BLaER1 treated with 17β-estradiol and CSF1 and Interleukin-3, amounts not matched to agents 10 nM and 100 nM (cell line): Measurements from ENCODE around the gene ZC3H7B.

ENCODE experiments used
- H3K27ac ChIP-seq, 11 experiments: shearing (Covaris generic); formaldehyde crosslinking; 2 replicates each; pipeline ENCODE4 v1.8.1; 2022
- H3K27me3 ChIP-seq, 11 experiments: shearing (Covaris generic); formaldehyde crosslinking; 2 replicates each; pipeline ENCODE4 v1.8.1; 2022
- H3K36me3 ChIP-seq, 11 experiments: shearing (Covaris generic); formaldehyde crosslinking; 2 replicates each; pipeline ENCODE4 v1.8.1; 2022
- H3K4me1 ChIP-seq, 10 experiments: shearing (Covaris generic); formaldehyde crosslinking; 2 replicates each; pipeline ENCODE4 v1.8.1; 2022
- H3K4me2 ChIP-seq, 11 experiments: shearing (Covaris generic); formaldehyde crosslinking; 2 replicates each; pipeline ENCODE4 v1.8.1; 2022
- H3K4me3 ChIP-seq, 10 experiments: shearing (Covaris generic); formaldehyde crosslinking; 2 replicates each; pipeline ENCODE4 v1.8.1; 2022
- H3K9ac ChIP-seq, 11 experiments: shearing (Covaris generic); formaldehyde crosslinking; 2 replicates each; pipeline ENCODE4 v1.8.1; 2022
- H3K9me3 ChIP-seq, 11 experiments: shearing (Covaris generic); formaldehyde crosslinking; replicated peaks in 1 of 11; 2 replicates each; pipeline ENCODE4 v1.8.1; 2022
- H4K20me1 ChIP-seq, 11 experiments: shearing (Covaris generic); formaldehyde crosslinking; 2 replicates each; pipeline ENCODE4 v1.8.1; 2022
- Cebpa-rat ChIP-seq, 11 experiments: shearing (Covaris generic); IDR thresholded peaks; 2 replicates each; pipeline ENCODE4 v1.8.1; 2022

Gene ZC3H7B

DNA sequence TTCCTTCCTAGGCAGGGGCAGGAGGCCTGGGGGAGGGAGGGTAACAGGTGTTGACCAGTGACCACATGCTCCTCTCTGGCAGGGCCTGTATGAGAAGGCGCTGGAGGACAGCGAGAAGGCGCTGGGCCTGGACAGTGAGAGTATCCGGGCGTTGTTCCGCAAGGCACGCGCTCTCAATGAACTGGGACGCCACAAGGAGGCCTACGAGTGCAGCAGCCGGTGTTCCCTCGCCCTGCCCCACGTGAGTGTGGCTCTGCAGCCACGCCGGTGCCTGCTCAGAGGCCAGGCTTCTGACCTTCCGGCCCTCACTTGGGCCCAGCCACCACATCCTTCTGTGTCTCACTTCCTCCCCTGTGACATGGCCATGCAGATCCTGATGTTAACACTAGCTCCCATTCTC lies 25.8 kb downstream of the ZC3H7B start:
- no peak overlapping the region for H3K9ac ChIP-seq
- peaks cover 0 to 65% (median 51%) of the 10 kb centered on the region in 11 experiments; a peak in 20 of 22 replicates for H4K20me1 ChIP-seq
- no peak overlapping the region for H3K4me2 ChIP-seq
- no peak overlapping the region for H3K4me3 ChIP-seq
- H3K27me3 ChIP-seq, result no peaks in the 10 kb centered on the region
- no peak overlapping the region for H3K27ac ChIP-seq
- no peaks in the 10 kb centered on the region for H3K4me1 ChIP-seq
- no peaks in the 10 kb centered on the region for H3K9me3 ChIP-seq
- H3K36me3 ChIP-seq, result peaks cover 87 to 100% (median 98%) of the 10 kb centered on the region in 11 experiments
- TF ChIP-seq Cebpa-rat (IDR thresholded peaks at IDR 0.05), result no peak

DNA sequence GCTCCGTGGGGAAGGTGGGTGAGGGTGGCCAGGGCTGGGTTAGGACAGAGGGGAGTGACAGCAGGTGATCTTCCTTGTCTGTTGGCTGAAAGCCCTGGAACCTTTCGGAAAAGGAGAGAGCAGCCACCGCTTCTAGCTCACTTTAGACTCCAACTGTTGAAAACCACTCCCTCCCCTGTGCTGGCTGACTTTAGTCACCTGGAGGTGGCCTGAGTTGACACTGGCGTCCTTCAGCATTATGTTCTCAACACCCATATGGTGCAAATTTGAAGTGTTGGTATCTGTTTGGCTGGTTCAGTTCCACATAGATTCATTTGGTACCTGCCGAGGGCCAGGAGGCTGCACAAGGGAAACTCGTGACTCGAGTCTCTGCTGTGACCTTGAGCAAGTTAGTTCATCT lies 28.8 kb downstream of the ZC3H7B start:
- Histone ChIP-seq H3K4me2 (no peak overlapping the region), H3K36me3 (peaks cover 91 to 100% (median 99%) of the 10 kb centered on the region in 11 experiments), H4K20me1 (peaks cover 0 to 62% (median 40%) of the 10 kb centered on the region in 11 experiments; a peak in 18 of 22 replicates), H3K27me3 (no peaks in the 10 kb centered on the region), H3K4me1 (no peaks in the 10 kb centered on the region), H3K27ac (no peak overlapping the region), H3K4me3 (no peak overlapping the region), H3K9ac (no peak overlapping the region), H3K9me3 (no peaks in the 10 kb centered on the region)
- TF ChIP-seq Cebpa-rat (IDR thresholded peaks at IDR 0.05), result no peak

DNA sequence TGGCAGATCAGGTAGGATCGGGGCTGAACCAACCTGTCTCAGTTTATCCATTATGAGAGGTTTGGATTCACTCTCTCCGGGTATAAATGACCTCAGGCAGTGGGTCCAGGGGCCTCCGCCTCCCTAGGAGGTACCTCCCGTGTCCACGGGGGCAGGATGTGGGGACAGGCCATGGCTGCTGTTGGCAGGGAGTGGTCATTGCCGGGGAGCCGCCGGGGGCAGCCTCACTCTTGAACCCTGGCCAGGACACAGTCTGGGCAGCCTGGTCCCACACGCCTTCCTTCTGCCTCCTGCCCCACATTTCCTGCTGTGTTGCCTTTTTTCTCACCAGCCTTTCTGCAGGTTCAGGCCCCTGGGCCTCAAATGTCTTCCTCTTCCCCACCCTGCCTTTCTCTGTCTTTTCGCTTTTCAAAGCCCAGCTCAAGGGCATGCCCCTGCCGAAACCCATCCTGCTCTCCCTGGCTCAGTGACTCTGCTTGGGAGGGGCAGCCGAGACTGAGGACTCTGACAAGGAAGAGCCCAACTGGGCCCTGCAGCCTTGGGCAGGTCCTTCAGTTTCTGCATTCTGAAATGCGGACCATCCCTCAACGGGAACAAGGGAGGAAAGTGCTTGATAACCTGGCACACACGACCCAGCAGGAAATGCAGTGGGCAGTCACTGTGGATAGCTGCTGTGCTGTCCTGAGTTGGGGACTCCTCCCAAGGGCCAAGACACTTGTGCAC lies 31.1 kb downstream of the ZC3H7B start:
- no peak overlapping the region for H3K9ac ChIP-seq
- H3K27ac ChIP-seq, result no peak overlapping the region
- peaks cover 0 to 47% (median 27%) of the 10 kb centered on the region in 11 experiments; a peak in 13 of 22 replicates for H4K20me1 ChIP-seq
- no peak overlapping the region for H3K4me2 ChIP-seq
- no peak for TF ChIP-seq Cebpa-rat (IDR thresholded peaks at IDR 0.05)
- H3K9me3 ChIP-seq, result no peaks in the 10 kb centered on the region
- H3K4me1 ChIP-seq, result 0 out of 20 replicates have a peak, but pooled peaks cover 0 to 3% (median 0%) of the 10 kb centered on the region in 10 experiments
- no peaks in the 10 kb centered on the region for H3K27me3 ChIP-seq
- H3K36me3 ChIP-seq, result peaks cover 76 to 99% (median 89%) of the 10 kb centered on the region in 11 experiments
- no peak overlapping the region for H3K4me3 ChIP-seq

DNA sequence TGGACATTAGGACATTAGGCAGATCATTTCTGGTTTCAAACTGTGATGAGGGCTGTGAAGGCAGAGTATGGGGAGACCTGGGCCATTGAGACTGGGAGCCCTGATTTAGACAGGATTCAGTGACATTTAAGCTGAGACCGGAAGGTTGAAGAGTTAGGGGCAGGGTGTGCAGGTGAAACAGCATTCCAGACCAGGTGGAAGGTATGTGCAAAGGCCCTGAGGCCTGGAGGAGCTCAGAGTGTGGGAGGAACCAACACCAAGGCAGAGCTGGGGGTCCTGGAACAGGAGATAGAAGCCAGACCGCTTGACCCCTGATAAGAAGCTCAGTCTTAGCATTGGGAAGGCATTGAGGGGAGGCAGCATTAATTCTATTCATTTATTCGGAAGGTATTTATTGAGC lies 32.5 kb downstream of the ZC3H7B start:
- H3K9me3 ChIP-seq, result no peaks in the 10 kb centered on the region
- 0 out of 20 replicates have a peak, but pooled peaks cover 0 to 4% (median 0%) of the 10 kb centered on the region in 10 experiments for H3K4me1 ChIP-seq
- no peak overlapping the region for H3K27ac ChIP-seq
- H3K36me3 ChIP-seq, result peaks cover 64 to 99% (median 88%) of the 10 kb centered on the region in 11 experiments
- no peak for TF ChIP-seq Cebpa-rat (IDR thresholded peaks at IDR 0.05)
- peaks cover 0 to 51% (median 15%) of the 10 kb centered on the region in 11 experiments; a peak in 12 of 22 replicates for H4K20me1 ChIP-seq
- H3K27me3 ChIP-seq, result no peaks in the 10 kb centered on the region
- H3K4me3 ChIP-seq, result no peak overlapping the region
- no peak overlapping the region for H3K4me2 ChIP-seq
- H3K9ac ChIP-seq, result no peak overlapping the region

DNA sequence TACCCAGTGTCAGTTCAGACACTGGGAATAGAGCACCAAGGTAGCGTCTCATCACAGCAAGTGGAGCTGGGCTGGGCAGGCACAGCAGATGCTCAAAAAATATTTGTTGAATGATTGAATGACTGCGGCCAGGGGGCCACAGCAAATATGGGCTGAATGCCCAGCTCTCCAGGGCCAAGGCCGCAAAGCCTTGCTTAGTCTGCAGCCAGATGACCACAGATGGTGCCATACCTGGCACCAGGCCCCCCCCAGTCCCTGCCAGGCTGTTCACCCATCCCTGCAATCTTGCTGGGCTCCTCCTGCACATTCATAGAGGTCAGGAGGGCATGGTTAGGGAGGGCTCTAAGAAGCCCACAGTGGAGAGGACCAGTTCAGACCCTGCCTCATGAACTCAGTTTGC lies 32.9 kb downstream of the ZC3H7B start:
- no peak for TF ChIP-seq Cebpa-rat (IDR thresholded peaks at IDR 0.05)
- no peaks in the 10 kb centered on the region for H3K27me3 ChIP-seq
- no peaks in the 10 kb centered on the region for H3K9me3 ChIP-seq
- no peak overlapping the region for H3K27ac ChIP-seq
- H4K20me1 ChIP-seq, result peaks cover 0 to 53% (median 15%) of the 10 kb centered on the region in 11 experiments; a peak in 12 of 22 replicates
- no peak overlapping the region for H3K4me3 ChIP-seq
- no peak overlapping the region for H3K9ac ChIP-seq
- peaks cover 64 to 99% (median 88%) of the 10 kb centered on the region in 11 experiments for H3K36me3 ChIP-seq
- 0 out of 20 replicates have a peak, but pooled peaks cover 0 to 4% (median 0%) of the 10 kb centered on the region in 10 experiments for H3K4me1 ChIP-seq
- no peak overlapping the region for H3K4me2 ChIP-seq

DNA sequence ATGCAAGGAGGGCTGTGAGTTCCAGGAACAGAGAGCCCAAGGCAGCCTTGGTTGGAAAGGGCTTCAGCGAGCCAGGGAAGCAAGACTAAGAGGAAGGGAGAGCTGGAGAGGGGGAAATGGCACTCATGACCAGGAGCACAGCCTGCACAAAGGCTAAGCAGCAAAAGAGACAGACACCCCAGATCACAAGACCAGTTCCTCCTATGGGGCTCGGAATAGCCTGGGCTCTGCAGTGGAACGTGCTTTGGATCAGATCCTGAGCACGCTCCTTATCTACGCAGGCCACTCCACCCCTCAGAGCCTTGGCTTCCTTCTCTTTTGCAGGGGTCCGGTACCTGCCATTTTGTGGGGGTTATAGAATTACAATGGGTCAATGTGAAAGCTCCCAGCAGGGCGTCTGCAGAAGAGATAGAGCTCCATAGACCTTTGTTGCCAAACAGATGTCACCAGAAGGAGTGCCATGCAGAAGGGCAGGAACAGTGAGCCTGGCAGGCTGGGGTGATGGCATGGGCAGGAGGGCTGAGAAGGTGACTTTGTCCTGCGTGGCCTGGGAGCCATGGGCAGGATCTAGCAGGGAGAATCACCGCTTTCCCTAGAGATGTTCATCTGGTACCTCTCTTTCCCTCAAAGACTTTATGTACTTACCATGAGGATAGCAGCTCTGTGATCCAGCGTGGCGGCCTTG lies 33.8 kb downstream of the ZC3H7B start:
- no peak overlapping the region for H3K27ac ChIP-seq
- no peak for TF ChIP-seq Cebpa-rat (IDR thresholded peaks at IDR 0.05)

DNA sequence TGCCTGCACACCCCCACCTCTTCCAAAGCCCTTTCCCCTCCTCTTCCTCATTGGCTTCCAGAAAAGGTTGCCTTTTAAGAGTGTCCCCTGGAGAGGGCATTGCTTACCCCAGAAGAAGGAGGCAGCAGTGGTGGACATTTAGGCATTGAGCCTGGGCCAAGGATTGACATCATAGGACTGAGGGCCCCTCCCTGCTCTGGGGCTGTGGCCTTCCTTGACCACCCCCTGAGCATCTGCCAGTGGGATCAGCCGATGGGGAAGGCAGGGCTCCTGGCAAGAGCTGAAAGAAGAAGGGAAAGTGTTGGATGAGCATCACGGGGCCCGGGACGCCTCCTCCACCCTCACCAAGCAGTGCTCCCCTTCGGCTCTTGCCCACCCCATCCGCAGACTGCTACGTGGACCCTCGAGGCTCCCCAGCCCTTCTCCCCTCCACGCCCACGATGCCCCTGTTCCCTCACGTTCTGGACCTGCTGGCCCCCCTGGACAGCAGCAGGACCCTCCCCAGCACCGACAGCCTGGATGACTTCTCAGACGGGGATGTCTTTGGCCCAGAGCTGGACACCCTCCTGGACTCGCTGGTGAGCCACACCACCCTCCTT lies 37.4 kb downstream of the ZC3H7B start:
- H3K4me1 ChIP-seq, result peaks cover 0 to 4% (median 0%) of the 10 kb centered on the region in 10 experiments; a peak in 1 of 20 replicates
- H3K4me3 ChIP-seq, result no peak overlapping the region
- H3K9me3 ChIP-seq, result no peaks in the 10 kb centered on the region
- no peak overlapping the region for H3K4me2 ChIP-seq
- no peak overlapping the region for H3K9ac ChIP-seq
- H3K27me3 ChIP-seq, result no peaks in the 10 kb centered on the region
- peaks cover 0 to 76% (median 13%) of the 10 kb centered on the region in 11 experiments; a peak in 11 of 22 replicates for H4K20me1 ChIP-seq
- no peak overlapping the region for H3K27ac ChIP-seq
- no peak for TF ChIP-seq Cebpa-rat (IDR thresholded peaks at IDR 0.05)
- peaks cover 59 to 99% (median 87%) of the 10 kb centered on the region in 11 experiments for H3K36me3 ChIP-seq

More for the DNA sequence above, 33.8 kb downstream of the ZC3H7B start:
- no peak overlapping the region for H3K4me3 ChIP-seq
- H3K4me1 ChIP-seq, result peaks cover 0 to 4% (median 0%) of the 10 kb centered on the region in 10 experiments; a peak in 1 of 20 replicates
- H3K4me2 ChIP-seq, result no peak overlapping the region
- H4K20me1 ChIP-seq, result peaks cover 0 to 61% (median 15%) of the 10 kb centered on the region in 11 experiments; a peak in 12 of 22 replicates
- H3K27me3 ChIP-seq, result no peaks in the 10 kb centered on the region
- H3K9me3 ChIP-seq, result no peaks in the 10 kb centered on the region
- peaks cover 64 to 99% (median 88%) of the 10 kb centered on the region in 11 experiments for H3K36me3 ChIP-seq
- no peak overlapping the region for H3K9ac ChIP-seq

DNA sequence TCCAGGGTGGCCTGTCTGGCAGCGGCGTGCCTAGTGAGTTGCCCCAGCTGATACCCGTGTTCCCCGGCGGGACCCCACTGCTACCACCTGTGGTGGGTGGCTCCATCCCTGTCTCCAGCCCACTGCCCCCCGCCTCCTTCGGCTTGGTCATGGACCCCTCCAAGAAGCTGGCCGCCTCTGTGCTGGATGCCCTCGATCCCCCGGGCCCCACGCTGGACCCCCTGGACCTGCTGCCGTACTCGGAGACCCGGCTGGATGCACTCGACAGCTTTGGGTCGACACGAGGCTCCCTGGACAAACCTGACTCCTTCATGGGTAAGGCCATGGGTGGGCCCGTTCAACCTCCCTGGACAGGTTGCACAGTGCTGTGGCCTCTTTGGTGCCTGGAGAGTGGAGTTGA lies 38.5 kb downstream of the ZC3H7B start:
- Histone ChIP-seq H3K4me1 (peaks cover 0 to 4% (median 0%) of the 10 kb centered on the region in 10 experiments; a peak in 1 of 20 replicates), H4K20me1 (peaks cover 0 to 76% (median 6%) of the 10 kb centered on the region in 11 experiments; a peak in 10 of 22 replicates), H3K27ac (no peak overlapping the region), H3K27me3 (no peaks in the 10 kb centered on the region), H3K9me3 (no peaks in the 10 kb centered on the region), H3K4me2 (no peak overlapping the region), H3K4me3 (no peak overlapping the region), H3K9ac (no peak overlapping the region), H3K36me3 (peaks cover 63 to 99% (median 87%) of the 10 kb centered on the region in 11 experiments)
- no peak for TF ChIP-seq Cebpa-rat (IDR thresholded peaks at IDR 0.05)

DNA sequence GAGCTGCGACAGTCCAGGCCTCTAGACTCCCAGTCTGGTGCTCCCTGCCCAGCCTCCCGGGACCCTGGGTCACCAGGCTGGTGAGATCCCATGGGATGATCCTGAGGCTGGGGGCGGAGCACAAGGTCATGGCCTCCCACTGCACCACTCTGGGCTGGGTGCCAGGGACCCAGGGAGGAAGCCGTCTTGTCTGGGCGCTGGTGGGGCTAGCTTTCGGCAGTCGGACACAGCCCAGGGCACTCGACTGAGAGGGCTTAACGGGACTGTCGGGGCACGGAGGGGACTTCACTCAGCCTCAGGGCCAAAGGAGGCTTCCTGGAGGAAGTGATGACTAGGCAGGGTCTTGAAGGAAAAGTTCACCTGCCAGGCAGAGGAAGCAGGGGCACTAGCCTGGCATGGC lies 39.0 kb downstream of the ZC3H7B start:
- no peak for TF ChIP-seq Cebpa-rat (IDR thresholded peaks at IDR 0.05)
- no peaks in the 10 kb centered on the region for H3K9me3 ChIP-seq
- peaks cover 0 to 4% (median 0%) of the 10 kb centered on the region in 10 experiments; a peak in 1 of 20 replicates for H3K4me1 ChIP-seq
- peaks cover 67 to 99% (median 86%) of the 10 kb centered on the region in 11 experiments for H3K36me3 ChIP-seq
- peaks cover 0 to 72% (median 6%) of the 10 kb centered on the region in 11 experiments; a peak in 9 of 22 replicates for H4K20me1 ChIP-seq
- H3K27me3 ChIP-seq, result no peaks in the 10 kb centered on the region
- no peak overlapping the region for H3K4me2 ChIP-seq
- H3K9ac ChIP-seq, result no peak overlapping the region
- no peak overlapping the region for H3K4me3 ChIP-seq
- peak overlapping the region in 2 of 11 experiments; percentile 18 to 44; a peak in 2 of 22 replicates for H3K27ac ChIP-seq
